Fibroblast of the aortic adventitia (primary cell): ENCODE results near the gene SMDT1. TPM values are rescaled to one million over a fixed set of nuclear protein-coding genes. Genes with fewer than 3 reads are reported as not detected.

Experiments used
- DNase-seq: peaks from one replicate; pipeline ENCODE4 v3.0.0-alpha.2; 2010; ENCODE audit warnings: low read depth
- H3K4me3 ChIP-seq: 2 replicates; pipeline ENCODE4 v1.5.1; 2011; ENCODE audit warnings: low read depth, mild to moderate bottlenecking, control low read depth, low read length, moderate library complexity
- CTCF ChIP-seq: IDR thresholded peaks from 2 replicates; pipeline ENCODE4 v1.5.1; 2011; ENCODE audit warnings: mild to moderate bottlenecking, low read length, control low read depth, inconsistent platforms; ENCODE audit not compliant: insufficient read depth
- total RNA-seq: library from RNA; depleted of rRNA; stranded (reverse); fragments of >200 nt; gene quantifications from 2 replicates; pipeline ENCODE4 v1.2.3, GENCODE V29; 2012; ENCODE audit warnings: low replicate concordance

Gene SMDT1
- total RNA-seq, 1 donor: 10.2 TPM

DNA sequence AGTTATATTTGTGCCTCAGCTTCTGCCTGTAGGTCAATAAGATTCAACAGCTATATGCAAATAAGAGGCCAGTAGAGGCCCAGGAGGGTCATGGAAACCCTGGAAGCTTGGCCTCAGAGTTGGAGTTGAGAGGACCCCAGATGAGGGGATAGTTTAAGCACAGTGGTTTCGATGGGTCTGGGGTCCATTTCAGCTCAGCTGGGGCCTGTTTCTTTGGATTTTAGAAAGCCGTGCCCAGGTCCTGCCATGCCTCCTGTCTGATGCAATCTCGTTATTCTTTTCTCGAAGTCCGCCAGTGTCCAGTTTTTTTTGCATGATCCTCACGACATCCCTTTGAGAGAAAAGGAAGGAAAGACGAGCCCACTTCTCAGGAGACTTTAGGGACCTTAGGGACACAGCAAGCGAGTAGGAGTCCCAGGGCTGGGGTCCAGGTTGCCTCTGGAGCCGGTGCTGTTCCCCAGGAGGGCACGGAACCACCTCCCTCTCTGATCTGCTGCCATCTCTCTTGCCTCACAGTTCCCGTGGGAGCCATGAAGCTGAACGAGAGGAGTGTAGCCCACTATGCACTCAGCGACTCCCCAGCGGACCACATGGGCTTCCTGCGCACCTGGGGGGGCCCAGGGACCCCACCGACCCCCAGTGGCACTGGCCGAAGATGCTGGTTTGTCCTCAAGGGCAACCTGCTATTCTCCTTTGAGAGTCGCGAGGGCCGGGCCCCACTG, 2.6 kb upstream of the SMDT1 start:
- H3K4me3 ChIP-seq: no peak overlapping the region
- TF ChIP-seq CTCF: no peak
- no peak for DNase-seq

DNA sequence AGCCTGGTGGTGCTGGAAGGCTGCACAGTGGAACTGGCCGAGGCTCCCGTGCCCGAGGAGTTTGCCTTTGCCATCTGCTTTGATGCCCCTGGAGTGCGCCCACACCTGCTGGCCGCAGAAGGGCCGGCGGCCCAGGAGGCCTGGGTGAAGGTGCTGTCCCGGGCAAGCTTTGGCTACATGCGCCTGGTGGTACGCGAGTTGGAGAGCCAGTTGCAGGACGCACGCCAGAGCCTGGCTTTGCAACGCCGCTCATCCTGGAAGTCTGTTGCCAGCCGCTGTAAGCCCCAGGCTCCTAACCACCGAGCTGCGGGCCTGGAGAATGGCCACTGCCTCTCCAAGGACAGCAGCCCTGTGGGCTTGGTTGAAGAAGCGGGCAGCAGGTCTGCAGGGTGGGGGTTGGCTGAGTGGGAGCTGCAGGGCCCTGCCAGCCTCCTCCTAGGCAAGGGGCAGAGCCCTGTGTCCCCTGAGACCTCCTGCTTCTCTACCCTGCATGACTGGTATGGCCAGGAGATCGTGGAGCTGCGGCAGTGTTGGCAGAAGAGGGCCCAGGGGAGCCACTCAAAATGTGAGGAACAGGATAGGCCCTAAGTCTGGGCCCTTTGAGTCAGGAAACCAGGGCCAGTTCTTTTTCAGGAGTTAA, 1.9 kb upstream of the SMDT1 start:
- DNase-seq: no peak
- no peak for TF ChIP-seq CTCF

DNA sequence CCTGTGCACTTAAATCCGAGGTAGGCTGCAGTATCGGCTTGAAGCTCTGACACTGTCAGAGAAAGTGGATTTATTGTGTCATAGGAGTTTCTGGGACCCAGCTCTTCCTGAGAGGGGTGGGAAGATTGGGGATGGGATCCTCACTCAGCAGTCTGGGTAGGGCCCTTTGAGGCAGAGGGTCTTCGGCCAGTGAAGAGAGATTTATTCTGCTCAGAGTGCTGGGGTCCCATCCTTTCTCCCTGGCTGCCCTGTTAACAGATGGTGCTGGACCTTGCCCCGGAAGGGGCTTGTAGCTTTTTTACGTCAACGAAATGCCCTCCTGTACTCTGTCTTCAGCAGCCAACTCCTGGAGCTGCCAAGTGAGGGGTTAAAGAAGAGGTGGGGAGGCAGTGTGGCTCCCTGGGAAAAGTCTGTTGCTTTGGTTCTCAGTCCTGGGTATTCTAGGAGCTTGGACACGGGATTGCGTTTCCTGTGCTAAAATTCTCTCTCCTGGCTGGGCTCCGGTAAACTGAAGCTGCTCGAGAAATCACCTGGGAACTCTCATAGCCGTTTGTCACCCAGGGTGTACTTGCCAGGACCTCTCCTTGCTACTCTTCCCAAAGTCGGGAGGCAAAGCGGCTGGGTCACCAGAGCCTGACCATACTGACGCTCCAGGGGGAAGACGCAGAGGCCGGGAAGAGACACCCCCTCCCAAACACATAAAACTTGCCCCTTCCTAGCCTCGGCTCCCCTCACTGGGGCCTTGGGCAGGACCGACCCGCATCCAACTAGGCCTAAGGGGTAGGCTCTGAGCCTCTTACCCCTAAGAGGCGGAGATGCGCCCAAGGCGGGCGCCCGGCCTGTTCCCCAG, 806 bp upstream of the SMDT1 start:
- no peak for TF ChIP-seq CTCF
- peak; percentile 45 for DNase-seq
- H3K4me3 ChIP-seq: peak overlapping the region; percentile 59

More for the DNA sequence above, 1.9 kb upstream of the SMDT1 start:
- no peak overlapping the region for H3K4me3 ChIP-seq

DNA sequence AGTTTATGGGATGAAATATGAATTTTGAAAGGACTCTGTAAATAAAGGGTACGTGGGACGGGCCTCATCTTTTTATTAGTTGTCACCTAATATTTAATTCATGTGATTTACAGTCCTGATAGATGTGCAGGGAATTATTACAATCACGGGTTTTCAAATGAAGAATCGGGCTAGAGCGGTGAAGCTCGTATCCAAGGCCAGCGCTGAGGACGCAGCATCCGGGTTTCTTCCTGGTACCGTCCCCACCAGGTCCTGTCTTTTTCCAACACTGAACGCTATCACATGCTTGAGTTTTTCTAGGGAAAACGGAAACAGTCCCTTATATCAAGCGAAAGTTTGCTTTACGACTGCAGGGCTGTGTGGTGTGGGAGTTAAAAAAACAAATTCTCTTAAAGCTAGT, 787 bp downstream of the SMDT1 start:
- no peak for TF ChIP-seq CTCF
- DNase-seq: peak; percentile 60
- H3K4me3 ChIP-seq: peak overlapping the region; percentile 93

DNA sequence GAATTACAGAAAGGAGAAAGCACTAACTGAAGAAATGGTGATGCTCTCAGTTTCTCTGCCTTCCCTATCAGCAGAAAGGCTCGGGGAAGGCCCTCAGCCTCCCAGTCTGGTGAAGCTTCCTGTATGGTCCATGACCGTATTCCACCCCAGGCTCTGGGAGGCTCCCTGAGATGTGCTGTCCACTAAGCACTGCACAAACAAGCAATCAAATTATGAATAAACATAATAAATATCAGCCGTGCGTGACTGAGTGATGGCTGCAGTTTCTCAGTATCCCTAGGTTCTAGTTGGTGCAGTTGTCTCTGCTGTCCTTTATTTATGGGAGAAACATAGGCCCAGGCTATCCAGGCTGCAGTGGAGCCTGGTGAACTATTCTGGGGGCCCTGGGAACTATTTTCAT, 3.6 kb downstream of the SMDT1 start:
- H3K4me3 ChIP-seq: no peak overlapping the region
- DNase-seq: no peak
- TF ChIP-seq CTCF: no peak

DNA sequence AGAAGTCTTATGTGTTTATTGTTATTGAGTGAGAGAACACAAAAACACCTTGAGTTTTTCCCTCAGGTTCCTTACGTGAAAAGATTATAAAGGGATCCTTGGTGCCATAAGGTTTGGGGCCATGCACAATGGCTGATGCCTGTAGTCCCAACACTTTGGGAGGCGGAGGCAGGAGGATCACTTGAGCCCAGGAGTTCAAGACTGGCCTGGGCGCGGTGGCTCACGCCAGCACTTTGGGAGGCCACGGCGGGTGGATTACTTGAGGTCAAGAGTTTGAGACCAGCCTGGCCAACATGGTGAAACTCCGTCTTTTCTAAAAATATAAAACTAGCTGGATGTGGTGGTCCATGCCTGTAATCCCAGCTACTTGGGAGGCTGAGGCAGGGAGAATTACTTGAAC, 5.4 kb downstream of the SMDT1 start:
- no peak for DNase-seq
- no peak for TF ChIP-seq CTCF
- H3K4me3 ChIP-seq: no peak overlapping the region
